Colonic mucosa (tissue), 4 donors: ENCODE results near the gene MAG. TPM values are rescaled to one million over a fixed set of nuclear protein-coding genes. Genes with fewer than 3 reads are reported as not detected.

Experiments
- DNase-seq: peaks from one replicate; pipeline ENCODE4 v3.0.0-alpha.2; 2020
- H3K27ac ChIP-seq: fragments of 200-600 bp; one replicate; pipeline ENCODE4 v1.8.0; 2021
- H3K27me3 ChIP-seq: fragments of 200-600 bp; one replicate; pipeline ENCODE4 v1.8.0; 2021
- H3K36me3 ChIP-seq: fragments of 200-600 bp; one replicate; pipeline ENCODE4 v1.8.0; 2021
- H3K4me1 ChIP-seq: fragments of 200-600 bp; one replicate; pipeline ENCODE4 v1.8.0; 2021; ENCODE audit warnings: mild to moderate bottlenecking
- H3K4me3 ChIP-seq: fragments of 200-600 bp; one replicate; pipeline ENCODE4 v1.8.0; 2021
- H3K9ac ChIP-seq, 2 donors: one replicate each; pipeline ENCODE4 v1.7.0; 2013; ENCODE audit warnings: control low read depth in 2 of 2, low read depth in 2 of 2, low read length in 2 of 2
- H3K9me3 ChIP-seq: fragments of 200-600 bp; one replicate; pipeline ENCODE4 v1.8.0; 2021
- CTCF ChIP-seq: fragments of 200-600 bp; IDR thresholded peaks from one replicate; pipeline ENCODE4 v1.8.0; 2022; ENCODE audit warnings: antibody characterized with exemption, mild to moderate bottlenecking
- intact Hi-C: fragments of 100-400 bp; cut with DNase I; formaldehyde crosslinking; loops from one replicate; pipeline ENCODE4 v1.14.1; 2022
- total RNA-seq, 2 donors: library from RNA; stranded (reverse); fragmentation: NEBNext Ultra II Directional in 1 of 2; extraction: Animal tissue kit (Norgen Biotek cat#: 25700) in 1 of 2; gene quantifications; one replicate each; pipeline ENCODE4 v1.2.1, GENCODE V29; 2021
- donor health status: healthy.
- donor health status: DM: no; HTN: no; CAD: no.
- donor health status: DM: no; HTN: no; CAD: no.

The MAG gene
- total RNA-seq, 2 donors from 2014 or later = not detected

GRCh38 chr19:35254341-35255297, 37.3 kb upstream of the MAG start:
- Histone ChIP-seq H3K27me3 (no peaks in the 10 kb centered on the region), H3K27ac (no peak overlapping the region), H3K4me3 (no peak overlapping the region), H3K9ac (no peak overlapping the region), H3K9me3 (no peaks in the 10 kb centered on the region), H3K36me3 (no peaks in the 10 kb centered on the region), H3K4me1 (no peaks in the 10 kb centered on the region)
- TF ChIP-seq CTCF = no peak
- intact Hi-C loops = no loop called here
- DNase-seq = peak; percentile 13

- H3K27ac ChIP-seq = no peak overlapping the region
- no peaks in the 10 kb centered on the region for H3K36me3 ChIP-seq
- no peak for DNase-seq
- no peaks in the 10 kb centered on the region for H3K4me1 ChIP-seq
- no peak for TF ChIP-seq CTCF
- intact Hi-C loops = no loop called here
- no peaks in the 10 kb centered on the region for H3K9me3 ChIP-seq
- no peaks in the 10 kb centered on the region for H3K27me3 ChIP-seq
- no peak overlapping the region for H3K9ac ChIP-seq
- no peak overlapping the region for H3K4me3 ChIP-seq
These were observed 35.4 kb upstream of the MAG start for GRCh38 chr19:35256566-35256965.

GRCh38 chr19:35257113-35257461, 34.9 kb upstream of the MAG start:
- no peak for DNase-seq
- H3K36me3 ChIP-seq = no peaks in the 10 kb centered on the region
- no peak overlapping the region for H3K4me3 ChIP-seq
- no peaks in the 10 kb centered on the region for H3K27me3 ChIP-seq
- H3K4me1 ChIP-seq = no peaks in the 10 kb centered on the region
- H3K9me3 ChIP-seq = no peaks in the 10 kb centered on the region
- intact Hi-C loops = no loop called here
- no peak for TF ChIP-seq CTCF
- no peak overlapping the region for H3K9ac ChIP-seq
- no peak overlapping the region for H3K27ac ChIP-seq

GRCh38 chr19:35260694-35261304, 31.2 kb upstream of the MAG start:
- H3K9ac ChIP-seq = no peak overlapping the region
- H3K9me3 ChIP-seq = no peaks in the 10 kb centered on the region
- no peaks in the 10 kb centered on the region for H3K36me3 ChIP-seq
- intact Hi-C loops = loop anchor here (10.0 kb wide), 1 partner anchor 116 kb away; the partner anchor contains the start of gene FXYD7
- no peaks in the 10 kb centered on the region for H3K4me1 ChIP-seq
- H3K27me3 ChIP-seq = no peaks in the 10 kb centered on the region
- H3K27ac ChIP-seq = no peak overlapping the region
- DNase-seq = peak; percentile 8
- TF ChIP-seq CTCF = no peak
- no peak overlapping the region for H3K4me3 ChIP-seq

GRCh38 chr19:35261356-35262100, 30.4 kb upstream of the MAG start:
- H3K27ac ChIP-seq = no peak overlapping the region
- H3K4me1 ChIP-seq = no peaks in the 10 kb centered on the region
- no peak overlapping the region for H3K4me3 ChIP-seq
- no peaks in the 10 kb centered on the region for H3K9me3 ChIP-seq
- TF ChIP-seq CTCF = no peak
- intact Hi-C loops = loop anchor here (10.0 kb wide), 1 partner anchor 117 kb away; the partner anchor contains the start of gene FXYD7
- no peaks in the 10 kb centered on the region for H3K36me3 ChIP-seq
- H3K9ac ChIP-seq = no peak overlapping the region
- H3K27me3 ChIP-seq = no peaks in the 10 kb centered on the region
- peak; percentile 14 for DNase-seq
